Activated naive CD4-positive, alpha-beta T cell treated with anti-CD3 and anti-CD28 coated beads, Interleukin-2, amount 10 ng/mL, durations not matched to agents 7 days and 5 days (primary cell): ENCODE measurements around the gene SHISA9.

Experiments used
- CTCF ChIA-PET: fragments of 350-600 bp; sonication (Branson Sonifier 250); formaldehyde crosslinking; loops from one replicate; lab custom pipeline; 2021; ENCODE audit warnings: antibody characterized with exemption; lab: Charles Lee
- DNase-seq: peaks from one replicate; pipeline ENCODE4 v3.0.0-alpha.2; 2020
- H3K27ac Mint-ChIP-seq: one replicate; pipeline ENCODE4 v1.8.0; 2021; ENCODE audit warnings: mild to moderate bottlenecking, moderate library complexity, mixed read lengths
- H3K27me3 Mint-ChIP-seq: one replicate; pipeline ENCODE4 v1.8.0; 2021; ENCODE audit warnings: mild to moderate bottlenecking, mixed read lengths
- H3K36me3 Mint-ChIP-seq: one replicate; pipeline ENCODE4 v1.8.0; 2021; ENCODE audit warnings: mixed read lengths
- H3K4me1 Mint-ChIP-seq: one replicate; pipeline ENCODE4 v1.8.0; 2021; ENCODE audit warnings: mixed read lengths
- H3K4me3 Mint-ChIP-seq: one replicate; pipeline ENCODE4 v1.8.0; 2021; ENCODE audit warnings: mild to moderate bottlenecking, moderate library complexity, mixed read lengths
- H3K9me3 Mint-ChIP-seq: one replicate; pipeline ENCODE4 v1.8.0; 2021; ENCODE audit warnings: mixed read lengths

SHISA9 gene

DNA sequence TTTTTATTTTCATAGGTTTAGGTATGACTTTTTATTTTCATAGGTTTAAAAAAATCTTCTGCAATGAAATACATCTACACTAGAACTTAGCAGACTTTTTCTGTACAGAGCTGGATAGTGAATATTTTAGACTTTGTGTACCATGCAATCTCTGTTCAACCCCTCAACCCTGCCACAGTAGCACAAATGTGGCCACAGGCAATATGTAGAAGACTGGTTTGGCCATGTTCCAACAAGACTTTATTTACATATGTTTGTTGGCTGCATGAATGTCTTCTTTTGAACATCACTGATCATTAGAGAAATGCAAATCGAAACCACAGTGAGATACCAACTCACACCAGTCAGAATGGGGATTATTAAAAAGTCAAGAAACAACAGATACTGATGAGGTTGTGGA, 229.2 kb downstream of the SHISA9 start:
- CTCF ChIA-PET: no interaction called here
- no peak overlapping the region for H3K27ac Mint-ChIP-seq
- no peaks in the 10 kb centered on the region for H3K36me3 Mint-ChIP-seq
- H3K4me1 Mint-ChIP-seq: no peaks in the 10 kb centered on the region
- no peak for DNase-seq
- H3K27me3 Mint-ChIP-seq: no peaks in the 10 kb centered on the region
- peaks cover 5% of the 10 kb centered on the region for H3K9me3 Mint-ChIP-seq
- H3K4me3 Mint-ChIP-seq: no peak overlapping the region

DNA sequence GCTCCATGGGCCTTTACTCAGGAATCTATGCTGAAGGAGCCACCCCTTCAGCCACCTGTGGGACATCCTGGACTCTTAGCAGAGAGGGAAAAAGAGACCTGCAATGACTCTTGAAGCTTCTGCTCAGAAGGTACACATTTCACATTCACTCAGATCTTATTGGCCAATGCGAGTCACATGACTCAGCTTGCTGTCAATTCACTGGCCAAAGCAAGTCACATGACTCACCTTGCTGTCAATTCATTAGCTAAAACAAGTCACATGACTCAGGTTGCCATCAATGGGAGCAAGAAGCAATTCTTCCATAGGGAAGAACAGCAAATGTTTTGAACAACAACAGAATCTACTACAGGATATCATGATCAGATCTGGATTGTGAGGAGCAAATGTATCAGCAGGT, 233.4 kb downstream of the SHISA9 start:
- CTCF ChIA-PET: no interaction called here
- no peaks in the 10 kb centered on the region for H3K36me3 Mint-ChIP-seq

DNA sequence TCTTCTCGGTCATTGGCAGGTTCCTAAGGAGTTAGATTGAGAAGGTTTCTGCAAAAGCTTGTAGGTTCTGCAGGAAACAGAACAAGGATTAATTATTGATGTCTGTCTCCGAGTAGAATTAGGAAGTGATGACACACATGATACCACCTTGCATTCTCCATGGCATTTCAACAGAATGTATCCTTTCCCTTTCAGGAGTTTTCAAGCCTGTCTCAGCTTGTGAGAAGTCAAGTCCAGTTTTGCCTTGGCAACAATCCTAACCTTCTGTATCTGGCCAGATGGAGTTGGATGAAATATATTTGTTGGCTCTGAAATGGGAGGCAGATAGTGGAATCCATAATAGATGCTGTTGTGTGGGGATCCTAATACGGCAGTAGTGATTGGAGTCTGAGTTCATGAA, 235.5 kb downstream of the SHISA9 start:
- CTCF ChIA-PET: no interaction called here
- H3K27ac Mint-ChIP-seq: no peak overlapping the region
- H3K4me3 Mint-ChIP-seq: no peak overlapping the region
- no peaks in the 10 kb centered on the region for H3K27me3 Mint-ChIP-seq
- no peaks in the 10 kb centered on the region for H3K4me1 Mint-ChIP-seq
- H3K36me3 Mint-ChIP-seq: no peaks in the 10 kb centered on the region
- no peak for DNase-seq
- H3K9me3 Mint-ChIP-seq: peaks cover 5% of the 10 kb centered on the region

More for the DNA sequence above, 233.4 kb downstream of the SHISA9 start:
- Mint-ChIP-seq H3K4me1 (no peaks in the 10 kb centered on the region), H3K27ac (no peak overlapping the region), H3K4me3 (no peak overlapping the region), H3K9me3 (peaks cover 5% of the 10 kb centered on the region), H3K27me3 (no peaks in the 10 kb centered on the region)
- no peak for DNase-seq

DNA sequence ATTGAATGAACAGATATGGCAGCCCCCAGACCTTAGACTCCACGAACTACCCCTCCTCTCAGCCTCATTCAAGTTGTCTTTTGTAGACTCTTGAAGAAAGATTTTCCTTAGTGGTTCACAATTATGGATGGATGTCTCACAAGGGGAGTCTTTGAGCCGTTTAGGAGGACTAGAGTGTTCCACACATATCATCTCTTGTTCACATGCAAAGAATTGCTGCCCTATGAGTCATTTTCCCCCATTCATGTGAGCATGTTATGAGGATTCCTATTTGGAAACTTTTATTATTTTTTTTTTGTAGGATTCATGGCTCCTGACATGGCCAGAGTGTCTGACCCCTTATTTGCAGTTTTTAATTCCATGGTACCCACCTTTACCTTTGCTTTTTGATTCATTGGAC, 237.1 kb downstream of the SHISA9 start:
- H3K9me3 Mint-ChIP-seq: peaks cover 5% of the 10 kb centered on the region
- no peak for DNase-seq
- no peaks in the 10 kb centered on the region for H3K4me1 Mint-ChIP-seq
- no peaks in the 10 kb centered on the region for H3K27me3 Mint-ChIP-seq
- CTCF ChIA-PET: no interaction called here
- H3K36me3 Mint-ChIP-seq: no peaks in the 10 kb centered on the region
- no peak overlapping the region for H3K27ac Mint-ChIP-seq
- H3K4me3 Mint-ChIP-seq: no peak overlapping the region

DNA sequence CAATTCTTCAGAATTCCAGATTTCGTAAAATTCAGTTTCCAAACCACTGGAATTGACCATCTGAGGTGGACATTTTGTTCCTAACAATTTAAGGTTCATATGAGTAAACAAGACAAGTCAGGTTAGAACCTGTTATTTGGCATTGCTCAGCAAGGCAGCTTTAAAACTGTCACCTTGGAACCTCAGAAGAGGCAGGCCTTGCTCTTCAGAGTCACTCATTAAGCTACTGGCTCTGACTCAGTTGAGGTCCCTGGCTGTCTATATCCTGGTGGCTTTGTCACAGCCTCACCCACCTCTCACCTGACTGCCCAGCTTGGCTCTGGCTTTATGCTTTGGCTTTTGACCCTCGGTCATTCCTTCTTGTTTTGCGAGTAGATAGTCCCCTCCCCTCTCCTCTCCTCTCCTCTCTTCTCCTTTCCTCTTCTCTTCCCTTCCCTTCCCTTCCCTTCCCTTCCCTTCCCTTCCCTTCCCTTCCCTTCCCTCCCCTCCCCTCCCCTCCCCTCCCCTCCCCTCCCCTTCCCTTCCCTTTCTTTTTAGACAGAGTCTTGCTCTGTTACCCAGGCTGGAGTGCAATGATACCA, 238.4 kb downstream of the SHISA9 start:
- H3K27ac Mint-ChIP-seq: no peak overlapping the region
- no peaks in the 10 kb centered on the region for H3K27me3 Mint-ChIP-seq
- CTCF ChIA-PET: no interaction called here
- no peak overlapping the region for H3K4me3 Mint-ChIP-seq
- H3K9me3 Mint-ChIP-seq: no peaks in the 10 kb centered on the region
- no peaks in the 10 kb centered on the region for H3K4me1 Mint-ChIP-seq
- DNase-seq: no peak
- H3K36me3 Mint-ChIP-seq: no peaks in the 10 kb centered on the region

DNA sequence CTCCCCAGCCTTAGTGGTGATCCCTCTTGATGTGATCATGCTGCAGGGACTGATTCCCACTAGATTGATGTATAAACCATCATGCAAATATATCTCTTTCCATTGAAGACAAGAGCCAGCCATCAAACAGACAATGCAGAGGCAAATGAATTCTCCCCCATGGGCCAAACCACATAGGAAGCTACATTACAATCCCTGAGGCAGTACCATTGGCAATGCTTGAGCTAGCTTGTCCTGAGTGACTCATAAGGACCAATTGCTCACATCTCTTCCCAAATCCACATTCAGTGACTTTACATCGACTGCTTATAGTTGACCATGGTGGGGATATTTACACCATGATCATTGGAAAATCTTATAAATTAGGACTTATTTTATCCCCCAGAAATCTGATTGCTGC, 242.2 kb downstream of the SHISA9 start:
- Mint-ChIP-seq H3K27ac (no peak overlapping the region), H3K36me3 (no peaks in the 10 kb centered on the region), H3K9me3 (peaks cover 7% of the 10 kb centered on the region), H3K4me3 (no peak overlapping the region), H3K4me1 (no peaks in the 10 kb centered on the region), H3K27me3 (no peaks in the 10 kb centered on the region)
- no peak for DNase-seq
- CTCF ChIA-PET: no interaction called here

DNA sequence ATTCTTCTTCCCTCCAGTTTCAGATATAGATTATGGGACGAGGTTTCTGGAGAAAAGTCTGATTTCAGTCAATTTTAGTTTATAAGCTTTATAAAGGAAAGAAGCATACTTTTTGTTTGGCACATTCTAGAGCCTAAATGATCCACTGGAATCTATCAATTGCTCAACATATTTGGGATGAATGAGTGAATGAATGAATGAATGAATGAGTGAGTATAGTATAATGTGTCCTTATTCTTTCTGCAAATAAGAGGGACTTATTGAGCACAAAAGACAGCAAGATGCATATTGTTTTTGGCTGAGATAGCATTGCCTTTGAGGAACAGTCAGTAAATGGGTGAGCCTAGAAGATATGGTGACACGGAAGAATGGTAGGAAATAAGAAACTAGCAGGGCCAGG, 245.4 kb downstream of the SHISA9 start:
- Mint-ChIP-seq H3K4me3 (no peak overlapping the region), H3K27me3 (no peaks in the 10 kb centered on the region), H3K27ac (no peak overlapping the region), H3K4me1 (no peaks in the 10 kb centered on the region), H3K9me3 (peaks cover 9% of the 10 kb centered on the region), H3K36me3 (no peaks in the 10 kb centered on the region)
- DNase-seq: no peak
- CTCF ChIA-PET: no interaction called here

DNA sequence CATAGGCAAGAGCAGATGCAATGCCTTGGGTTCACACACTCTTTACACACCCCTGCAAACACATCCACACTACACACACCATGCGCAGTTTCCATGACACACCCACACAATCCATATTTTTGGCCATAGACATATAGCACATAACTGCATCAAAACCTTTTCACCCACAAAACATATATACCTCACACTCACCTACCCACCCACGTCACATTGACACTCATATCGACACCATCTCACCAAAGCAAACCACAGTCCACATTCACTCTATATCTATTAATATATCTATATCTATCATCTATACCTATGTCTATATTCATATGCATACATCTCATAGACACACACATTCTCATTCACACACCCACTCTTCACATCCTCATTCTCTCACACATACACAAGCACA, 246.9 kb downstream of the SHISA9 start:
- peaks cover 9% of the 10 kb centered on the region for H3K9me3 Mint-ChIP-seq
- H3K27me3 Mint-ChIP-seq: no peaks in the 10 kb centered on the region
- H3K27ac Mint-ChIP-seq: no peak overlapping the region
- DNase-seq: no peak
- no peaks in the 10 kb centered on the region for H3K4me1 Mint-ChIP-seq
- no peak overlapping the region for H3K4me3 Mint-ChIP-seq
- H3K36me3 Mint-ChIP-seq: no peaks in the 10 kb centered on the region
- CTCF ChIA-PET: no interaction called here

DNA sequence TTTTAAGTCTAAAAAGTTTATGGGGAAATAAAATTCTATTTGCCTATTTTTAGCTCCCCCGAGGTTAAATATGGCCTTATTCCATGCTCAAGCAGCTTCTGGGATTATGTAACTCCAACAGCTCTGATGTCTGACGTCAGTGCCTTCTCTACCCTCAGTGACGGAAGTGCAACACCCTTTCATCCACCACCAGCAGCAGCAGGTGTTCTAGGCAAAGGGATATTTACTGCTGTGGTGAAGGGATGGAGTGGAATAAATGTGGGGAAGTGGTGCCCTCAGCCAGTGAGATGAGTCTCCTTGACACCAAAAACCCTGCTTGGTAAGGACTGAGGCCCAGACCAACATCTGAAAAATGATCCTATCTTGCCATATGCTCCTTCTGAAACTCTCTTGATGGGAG, 247.4 kb downstream of the SHISA9 start:
- Mint-ChIP-seq H3K4me1 (no peaks in the 10 kb centered on the region), H3K9me3 (peaks cover 9% of the 10 kb centered on the region), H3K4me3 (no peak overlapping the region), H3K27ac (no peak overlapping the region), H3K36me3 (no peaks in the 10 kb centered on the region), H3K27me3 (no peaks in the 10 kb centered on the region)
- no peak for DNase-seq
- CTCF ChIA-PET: no interaction called here

DNA sequence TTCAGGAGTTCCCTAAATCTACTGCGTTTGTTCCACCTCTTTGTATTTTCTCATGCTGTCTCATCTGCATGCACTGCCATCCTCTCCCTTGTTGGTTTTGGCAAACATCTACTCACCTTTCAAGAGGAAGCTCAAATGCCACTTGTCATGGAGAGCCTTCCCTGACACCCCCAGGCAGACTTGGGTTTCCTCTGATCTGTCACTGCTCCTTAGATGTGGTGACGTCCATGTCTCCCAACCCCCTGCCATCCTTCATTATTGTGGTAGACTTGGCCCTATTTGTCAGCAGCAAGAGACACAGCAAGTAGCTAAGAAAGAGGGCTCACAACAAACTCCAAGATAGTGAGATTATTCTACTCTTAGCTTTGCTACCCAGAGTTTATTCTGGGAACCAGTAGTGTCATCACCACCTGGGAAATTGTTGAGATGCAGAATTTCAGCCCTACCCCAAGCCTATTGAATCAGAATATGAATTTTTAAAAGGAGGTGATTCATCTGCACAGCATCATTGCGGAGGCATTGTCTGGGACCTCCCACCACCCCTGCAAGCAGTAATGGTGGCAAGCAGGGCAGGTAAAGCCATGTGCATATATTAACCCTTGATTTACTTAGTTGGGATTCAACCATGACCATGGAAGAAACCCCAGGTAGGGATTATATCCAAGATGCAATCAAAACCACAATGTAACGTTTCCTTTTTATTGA, 248.9 kb downstream of the SHISA9 start:
- CTCF ChIA-PET: interaction anchor here (0.6 kb wide), 1 partner anchor 846 kb away, joined by 3 read pairs; no protein-coding TSS in a partner anchor
- Mint-ChIP-seq H3K27ac (no peak overlapping the region), H3K4me1 (no peaks in the 10 kb centered on the region), H3K4me3 (no peak overlapping the region), H3K27me3 (no peaks in the 10 kb centered on the region), H3K36me3 (no peaks in the 10 kb centered on the region), H3K9me3 (peaks cover 9% of the 10 kb centered on the region)
- DNase-seq: no peak

DNA sequence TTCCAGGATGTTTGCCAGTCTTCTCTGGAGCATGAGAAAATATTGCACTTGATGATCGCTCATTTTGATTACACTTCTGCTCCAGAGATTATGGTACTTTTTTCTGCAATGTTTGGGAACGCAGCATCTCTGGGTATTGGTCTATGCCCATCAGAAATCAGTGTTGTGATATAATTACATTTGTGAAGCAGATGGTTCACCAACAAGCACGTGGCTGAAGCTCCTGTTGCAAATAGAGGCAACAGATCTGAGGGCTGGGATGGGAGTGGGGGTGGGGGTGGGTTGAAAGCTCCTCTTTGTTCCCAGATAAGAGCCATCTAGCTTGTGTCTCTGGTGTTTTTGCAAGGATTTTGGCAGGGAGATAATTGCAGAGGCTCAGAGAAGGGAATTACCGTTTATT, 252.3 kb downstream of the SHISA9 start:
- DNase-seq: no peak
- peaks cover 2% of the 10 kb centered on the region for H3K9me3 Mint-ChIP-seq
- no peaks in the 10 kb centered on the region for H3K36me3 Mint-ChIP-seq
- CTCF ChIA-PET: no interaction called here
- no peak overlapping the region for H3K27ac Mint-ChIP-seq
- H3K4me3 Mint-ChIP-seq: no peak overlapping the region
- no peaks in the 10 kb centered on the region for H3K27me3 Mint-ChIP-seq
- H3K4me1 Mint-ChIP-seq: no peaks in the 10 kb centered on the region

DNA sequence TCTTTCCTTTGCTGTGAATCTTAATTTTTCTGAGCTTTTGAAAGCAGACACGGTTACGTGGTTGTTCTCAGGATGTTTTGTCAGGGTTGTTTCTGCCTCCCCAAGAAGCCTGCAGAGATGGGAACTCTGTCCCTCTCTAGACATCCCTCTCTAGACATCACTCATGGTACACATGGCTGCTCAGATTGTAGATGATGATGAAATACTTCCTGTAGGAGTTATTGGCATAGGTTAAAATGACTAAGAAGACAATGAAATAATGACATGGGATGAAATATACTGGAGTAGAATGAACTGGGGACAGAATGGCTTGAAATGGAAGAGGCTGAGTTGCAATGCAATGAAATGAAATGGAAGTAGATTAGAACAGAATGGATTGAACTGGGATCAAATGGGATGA, 253.4 kb downstream of the SHISA9 start:
- CTCF ChIA-PET: no interaction called here
- H3K27ac Mint-ChIP-seq: no peak overlapping the region
- no peaks in the 10 kb centered on the region for H3K4me1 Mint-ChIP-seq
- H3K27me3 Mint-ChIP-seq: no peaks in the 10 kb centered on the region
- DNase-seq: no peak
- H3K9me3 Mint-ChIP-seq: peaks cover 2% of the 10 kb centered on the region
- no peaks in the 10 kb centered on the region for H3K36me3 Mint-ChIP-seq
- H3K4me3 Mint-ChIP-seq: no peak overlapping the region

DNA sequence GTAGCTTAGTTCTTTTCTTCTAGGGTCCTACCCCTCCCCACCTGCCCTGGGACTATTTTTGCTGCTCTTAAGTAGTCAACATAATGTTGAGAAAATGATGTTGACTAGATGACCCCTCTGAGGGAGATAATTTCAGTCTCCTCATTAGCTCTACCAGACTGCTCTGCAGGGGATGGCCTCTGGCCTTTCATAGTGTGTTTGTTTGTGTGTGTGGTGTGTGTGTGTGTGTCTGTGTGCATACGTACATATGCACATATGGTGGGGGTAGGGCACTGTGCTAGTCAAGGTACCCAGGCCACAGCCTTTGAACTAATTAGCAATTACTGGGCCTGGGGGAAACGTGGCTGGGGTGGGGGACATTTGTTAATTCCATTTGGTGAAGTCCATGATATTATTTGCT, 254.0 kb downstream of the SHISA9 start:
- Mint-ChIP-seq H3K27me3 (no peaks in the 10 kb centered on the region), H3K4me3 (no peak overlapping the region), H3K9me3 (peaks cover 4% of the 10 kb centered on the region), H3K27ac (no peak overlapping the region), H3K36me3 (no peaks in the 10 kb centered on the region), H3K4me1 (no peaks in the 10 kb centered on the region)
- no peak for DNase-seq
- CTCF ChIA-PET: no interaction called here

DNA sequence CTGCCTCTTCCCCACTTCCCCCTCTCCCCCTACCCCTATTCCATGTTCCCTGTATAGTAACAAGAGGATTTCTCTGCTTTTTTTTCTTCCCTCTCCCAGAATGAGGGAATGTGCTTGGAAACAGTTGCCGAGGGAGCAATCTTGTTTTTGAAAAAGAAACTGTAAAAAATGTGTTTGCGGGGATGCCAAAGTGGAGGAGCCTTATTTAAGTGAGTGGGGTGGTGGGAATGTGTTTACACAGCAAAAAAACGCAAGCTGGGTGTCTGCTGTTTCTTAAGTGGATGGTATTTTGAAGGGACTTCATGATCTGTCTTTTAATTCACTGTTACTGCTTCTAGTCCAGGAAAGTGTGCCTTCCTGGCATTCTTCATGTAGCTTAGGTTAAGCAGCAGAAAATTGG, 254.4 kb downstream of the SHISA9 start:
- DNase-seq: no peak
- no peak overlapping the region for H3K4me3 Mint-ChIP-seq
- no peaks in the 10 kb centered on the region for H3K27me3 Mint-ChIP-seq
- no peaks in the 10 kb centered on the region for H3K4me1 Mint-ChIP-seq
- H3K36me3 Mint-ChIP-seq: no peaks in the 10 kb centered on the region
- CTCF ChIA-PET: no interaction called here
- H3K27ac Mint-ChIP-seq: no peak overlapping the region
- H3K9me3 Mint-ChIP-seq: peaks cover 3% of the 10 kb centered on the region

DNA sequence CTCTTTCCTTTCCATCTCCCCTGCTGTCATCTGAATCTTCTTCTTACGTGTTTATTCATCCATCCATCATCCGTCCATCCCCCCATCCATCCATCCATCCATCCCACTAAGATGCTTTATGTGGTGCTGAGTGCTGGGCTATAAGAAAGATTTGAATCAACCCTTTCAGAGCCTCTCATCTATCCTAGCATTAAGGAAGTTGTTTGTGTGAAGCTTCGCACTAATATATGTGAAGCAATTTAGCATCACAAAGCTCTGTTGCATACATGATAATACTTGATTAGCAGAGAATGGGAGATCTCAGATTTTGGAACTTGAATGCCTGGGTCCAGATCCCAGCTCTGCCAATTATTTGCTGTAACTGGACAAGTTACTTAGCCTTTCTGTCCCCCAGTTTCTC, 255.7 kb downstream of the SHISA9 start:
- Mint-ChIP-seq H3K4me1 (no peaks in the 10 kb centered on the region), H3K4me3 (no peak overlapping the region), H3K9me3 (peaks cover 2% of the 10 kb centered on the region), H3K36me3 (no peaks in the 10 kb centered on the region), H3K27ac (no peak overlapping the region), H3K27me3 (no peaks in the 10 kb centered on the region)
- DNase-seq: no peak
- CTCF ChIA-PET: no interaction called here
